SK-N-SH (cell line): ENCODE results near the gene HOXD10. TPM values are rescaled to one million over a fixed set of nuclear protein-coding genes. Genes with fewer than 3 reads are reported as not detected.
A peak's percentile ranks its signal among the peaks of the same experiment; 100 is the strongest.

Experiments
- CTCF ChIA-PET: fragments of 300-600, 350-600 bp; formaldehyde crosslinking; extraction: SDS; loops from one replicate; lab custom pipeline; 2021; lab: Yijun Ruan, JAX
- POLR2A ChIA-PET: fragments of 350-600 bp; sonication (Branson Sonifier 250); formaldehyde crosslinking; extraction: SDS; loops from one replicate; lab custom pipeline; 2020; ENCODE audit warnings: antibody characterized with exemption, inconsistent platforms; lab: Yijun Ruan, JAX
- DNase-seq: peaks from one replicate; pipeline ENCODE4 v3.0.0; 2012
- H2AFZ ChIP-seq: fragments of 200-600 bp; sonication (generic); 2 replicates; pipeline ENCODE4 v1.8.1; 2016; ENCODE audit warnings: antibody characterized with exemption, mild to moderate bottlenecking, low read depth
- H3F3A ChIP-seq: fragments of 200-600 bp; sonication (generic); replicated peaks from 2 replicates; pipeline ENCODE3; 2016; ENCODE audit warnings: antibody characterized with exemption, mild to moderate bottlenecking; ENCODE audit not compliant: insufficient read depth
- H3K27ac ChIP-seq, 2 experiments: fragments of 200-500 bp in 1 of 2; fragments of 200-600 bp in 1 of 2; sonication (Bioruptor generic) in 1 of 2; sonication (generic), shearing (Covaris generic) in 1 of 2; 2 replicates each; pipeline versions ENCODE4 v1.5.1 to v1.6.1; 2014 to 2016; ENCODE audit warnings: low read depth in 2 of 2, inconsistent platforms in 1 of 2, low read length in 1 of 2, mild to moderate bottlenecking in 1 of 2, mixed read lengths in 1 of 2
- H3K27me3 ChIP-seq: fragments of 200-600 bp; sonication (generic), shearing (Covaris generic); 2 replicates; pipeline ENCODE4 v1.6.1; 2016; ENCODE audit warnings: mixed run types; ENCODE audit not compliant: insufficient read depth
- H3K36me3 ChIP-seq, 2 experiments: fragments of 200-500 bp in 1 of 2; fragments of 200-600 bp in 1 of 2; sonication (Bioruptor generic) in 1 of 2; sonication (generic) in 1 of 2; replicated peaks in 1 of 2; 2 replicates each; pipeline versions ENCODE3 to v1.5.1; 2014 to 2016; ENCODE audit warnings: low read length in 1 of 2, mild to moderate bottlenecking in 1 of 2; ENCODE audit not compliant: insufficient read depth in 2 of 2, control insufficient read depth in 1 of 2
- H3K4me1 ChIP-seq, 2 experiments: fragments of 200-500 bp in 1 of 2; fragments of 200-600 bp in 1 of 2; sonication (Bioruptor generic) in 1 of 2; sonication (generic), shearing (Covaris generic) in 1 of 2; 2 replicates each; pipeline versions ENCODE4 v1.5.1 to v1.6.1; 2014 to 2016; ENCODE audit warnings: low read depth in 1 of 2, low read length in 1 of 2, mixed run types in 1 of 2; ENCODE audit not compliant: insufficient read depth in 2 of 2, control insufficient read depth in 1 of 2
- H3K4me2 ChIP-seq: fragments of 200-600 bp; sonication (generic), shearing (Covaris generic); 2 replicates; pipeline ENCODE4 v1.6.1; 2017; ENCODE audit warnings: mixed run types
- H3K4me3 ChIP-seq, 2 experiments: fragments of 200-500 bp in 1 of 2; fragments of 200-600 bp in 1 of 2; sonication (Bioruptor generic) in 1 of 2; sonication (generic), shearing (Covaris generic) in 1 of 2; 2 replicates each; pipeline versions ENCODE4 v1.5.1 to v1.8.1; 2014 to 2016; ENCODE audit warnings: low read depth in 2 of 2, inconsistent platforms in 1 of 2, low read length in 1 of 2, mild to moderate bottlenecking in 1 of 2, mixed read lengths in 1 of 2, moderate library complexity in 1 of 2
- H3K79me2 ChIP-seq: fragments of 200-600 bp; sonication (generic); 2 replicates; pipeline ENCODE4 v1.8.1; 2017; ENCODE audit warnings: mild to moderate bottlenecking; ENCODE audit not compliant: insufficient read depth
- H3K9ac ChIP-seq: fragments of 200-600 bp; sonication (generic); 2 replicates; pipeline ENCODE4 v1.6.1; 2017; ENCODE audit warnings: mixed run types
- H3K9me2 ChIP-seq: fragments of 200-600 bp; sonication (generic); 2 replicates; pipeline ENCODE4 v1.6.1; 2017; ENCODE audit warnings: mixed run types
- H3K9me3 ChIP-seq: fragments of 200-600 bp; sonication (generic); 2 replicates; pipeline ENCODE4 v1.6.1; 2017; ENCODE audit warnings: mixed run types, mild to moderate bottlenecking, moderate library complexity
- H4K20me1 ChIP-seq: fragments of 200-600 bp; sonication (generic); 2 replicates; pipeline ENCODE4 v1.6.1; 2017; ENCODE audit warnings: mild to moderate bottlenecking, mixed run types; ENCODE audit not compliant: insufficient read depth
- ELF1 ChIP-seq: IDR thresholded peaks from 2 replicates; pipeline ENCODE4 v1.4.0; 2012
- EZH2phosphoT487 ChIP-seq: fragments of 200-600 bp; sonication (generic); IDR thresholded peaks from 2 replicates; pipeline ENCODE4 v1.6.1; 2017; ENCODE audit warnings: low read depth, mixed run types, mild to moderate bottlenecking, antibody characterized with exemption, moderate library complexity, borderline replicate concordance
- FOXM1 ChIP-seq: IDR thresholded peaks from 2 replicates; pipeline ENCODE4 v1.4.0; 2012; ENCODE audit warnings: low read depth, mild to moderate bottlenecking
- GABPA ChIP-seq: IDR thresholded peaks from 2 replicates; pipeline ENCODE4 v1.4.0; 2012; ENCODE audit warnings: low read depth, mild to moderate bottlenecking
- GATA2 ChIP-seq: sonication (generic); formaldehyde crosslinking; IDR thresholded peaks from 2 replicates; pipeline ENCODE4 v1.5.0; 2020; ENCODE audit warnings: mild to moderate bottlenecking, missing genetic modification reagents
- JUND ChIP-seq: IDR thresholded peaks from 2 replicates; pipeline ENCODE4 v1.4.0; 2012
- MEF2A ChIP-seq: IDR thresholded peaks from 2 replicates; pipeline ENCODE4 v1.4.0; 2012; ENCODE audit warnings: low read depth, borderline replicate concordance
- MXI1 ChIP-seq: IDR thresholded peaks from 2 replicates; pipeline ENCODE4 v1.6.1; 2012; ENCODE audit warnings: mild to moderate bottlenecking, low read depth, low read length, improper control_type of control experiment
- NFIC ChIP-seq: IDR thresholded peaks from 2 replicates; pipeline ENCODE4 v1.4.0; 2012; ENCODE audit warnings: borderline replicate concordance
- NRF1 ChIP-seq: IDR thresholded peaks from 2 replicates; pipeline ENCODE4 v1.6.1; 2012; ENCODE audit warnings: low read depth, mild to moderate bottlenecking, low read length
- RAD21 ChIP-seq: IDR thresholded peaks from 2 replicates; pipeline ENCODE4 v1.6.1; 2012; ENCODE audit warnings: mild to moderate bottlenecking, low read length
- RCOR1 ChIP-seq: fragments of 150-350 bp; IDR thresholded peaks from 2 replicates; pipeline ENCODE4 v1.6.1; 2017; ENCODE audit warnings: antibody characterized with exemption, low read length
- RFX5 ChIP-seq: IDR thresholded peaks from 2 replicates; pipeline ENCODE4 v1.6.1; 2012; ENCODE audit warnings: mild to moderate bottlenecking, improper control_type of control experiment, low read length
- SMC3 ChIP-seq: IDR thresholded peaks from 2 replicates; pipeline ENCODE4 v1.6.1; 2012; ENCODE audit warnings: low read depth, low read length, improper control_type of control experiment
- TAF1 ChIP-seq: IDR thresholded peaks from 2 replicates; pipeline ENCODE4 v1.6.1; 2012; ENCODE audit warnings: low read depth, mild to moderate bottlenecking, low read length, moderate library complexity, borderline replicate concordance
- TCF12 ChIP-seq: IDR thresholded peaks from 2 replicates; pipeline ENCODE4 v1.4.0; 2012
- TEAD4 ChIP-seq: IDR thresholded peaks from 2 replicates; pipeline ENCODE4 v1.4.0; 2012; ENCODE audit warnings: mild to moderate bottlenecking, borderline replicate concordance; ENCODE audit not compliant: insufficient read depth
- YY1 ChIP-seq: IDR thresholded peaks from 2 replicates; pipeline ENCODE4 v1.4.0; 2012; ENCODE audit warnings: low read depth, mild to moderate bottlenecking
- whole genome bisulfite sequencing: methylation state at CpG from one replicate; pipeline ENCODE4 v1.1.6; 2017; ENCODE audit warnings: low lambda C conversion rate; 5-methylcytosine and 5-hydroxymethylcytosine counted together
- polyA plus RNA-seq, 3 experiments: library from polyadenylated mRNA; depleted of rRNA; stranded (reverse); fragments of >200 nt; gene quantifications; 2 replicates each; pipeline ENCODE4 v1.2.3, GENCODE V29; 2012
- TF ChIP-seq, protein P1 (sequence below): IDR thresholded peaks from 2 replicates; pipeline ENCODE4 v1.4.0; 2012; ENCODE audit warnings: low read depth, borderline replicate concordance
- TF ChIP-seq, protein P2 (sequence below): IDR thresholded peaks from 2 replicates; pipeline ENCODE4 v1.4.0; 2012; ENCODE audit warnings: low read depth

The HOXD10 gene
- polyA plus RNA-seq, 1 of the 3 experiments (the other 2 are of a cell fraction) = 0.10 TPM

DNA sequence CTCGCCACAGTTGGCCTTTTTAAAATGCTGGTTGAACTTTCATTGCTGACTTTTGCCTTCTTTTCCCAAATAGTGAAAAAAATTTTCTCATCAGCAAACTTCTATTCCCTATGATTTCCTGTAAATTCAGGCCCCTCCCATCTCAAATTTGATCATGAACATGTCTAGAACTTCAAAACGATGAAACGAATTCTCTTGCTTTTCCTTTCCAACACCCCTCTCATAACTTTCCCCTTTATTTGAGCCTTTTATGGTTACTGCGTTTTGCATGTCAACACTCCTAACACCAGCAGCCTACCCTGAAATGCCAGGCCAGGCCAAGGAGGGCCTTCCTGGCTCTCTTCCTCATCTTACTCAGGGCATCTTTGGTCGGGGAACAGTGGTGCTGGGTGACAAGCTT, 25.7 kb upstream of the HOXD10 start:
- peaks cover 0 to 14% of the 10 kb centered on the region in 2 experiments; a peak in 1 of 4 replicates for H3K4me1 ChIP-seq
- no peaks in the 10 kb centered on the region for H3K9me3 ChIP-seq
- H3K27me3 ChIP-seq = peaks cover 95% of the 10 kb centered on the region
- no peak overlapping the region for H3K4me3 ChIP-seq
- H3F3A ChIP-seq = no peaks in the 10 kb centered on the region
- H2AFZ ChIP-seq = no peak overlapping the region
- H3K4me2 ChIP-seq = no peak overlapping the region
- 0 out of 2 replicates have a peak, but pooled peaks cover 3% of the 10 kb centered on the region for H4K20me1 ChIP-seq
- no peaks in the 10 kb centered on the region for H3K36me3 ChIP-seq
- TF ChIP-seq GATA2 (CRISPR knock-in tag) = no peak
- TF ChIP-seq, protein P1, sequence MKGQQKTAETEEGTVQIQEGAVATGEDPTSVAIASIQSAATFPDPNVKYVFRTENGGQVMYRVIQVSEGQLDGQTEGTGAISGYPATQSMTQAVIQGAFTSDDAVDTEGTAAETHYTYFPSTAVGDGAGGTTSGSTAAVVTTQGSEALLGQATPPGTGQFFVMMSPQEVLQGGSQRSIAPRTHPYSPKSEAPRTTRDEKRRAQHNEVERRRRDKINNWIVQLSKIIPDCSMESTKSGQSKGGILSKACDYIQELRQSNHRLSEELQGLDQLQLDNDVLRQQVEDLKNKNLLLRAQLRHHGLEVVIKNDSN = no peak
- DNase-seq = no peak
- ChIA-PET POLR2A (no interaction called here), CTCF (interaction anchor here (1.0 to 13.5 kb wide), 5 partner anchors 8 to 887 kb away, joined by 4 to 264 read pairs (median 9); partner anchors contain the start of genes EVX2, HOXD10 and HOXD11)
- 57% methylated on average over 5 of the region's 5 CpGs for WGBS
- H3K79me2 ChIP-seq = no peaks in the 10 kb centered on the region
- no peak overlapping the region for H3K9ac ChIP-seq
- no peaks in the 10 kb centered on the region for H3K9me2 ChIP-seq
- H3K27ac ChIP-seq = no peak overlapping the region

DNA sequence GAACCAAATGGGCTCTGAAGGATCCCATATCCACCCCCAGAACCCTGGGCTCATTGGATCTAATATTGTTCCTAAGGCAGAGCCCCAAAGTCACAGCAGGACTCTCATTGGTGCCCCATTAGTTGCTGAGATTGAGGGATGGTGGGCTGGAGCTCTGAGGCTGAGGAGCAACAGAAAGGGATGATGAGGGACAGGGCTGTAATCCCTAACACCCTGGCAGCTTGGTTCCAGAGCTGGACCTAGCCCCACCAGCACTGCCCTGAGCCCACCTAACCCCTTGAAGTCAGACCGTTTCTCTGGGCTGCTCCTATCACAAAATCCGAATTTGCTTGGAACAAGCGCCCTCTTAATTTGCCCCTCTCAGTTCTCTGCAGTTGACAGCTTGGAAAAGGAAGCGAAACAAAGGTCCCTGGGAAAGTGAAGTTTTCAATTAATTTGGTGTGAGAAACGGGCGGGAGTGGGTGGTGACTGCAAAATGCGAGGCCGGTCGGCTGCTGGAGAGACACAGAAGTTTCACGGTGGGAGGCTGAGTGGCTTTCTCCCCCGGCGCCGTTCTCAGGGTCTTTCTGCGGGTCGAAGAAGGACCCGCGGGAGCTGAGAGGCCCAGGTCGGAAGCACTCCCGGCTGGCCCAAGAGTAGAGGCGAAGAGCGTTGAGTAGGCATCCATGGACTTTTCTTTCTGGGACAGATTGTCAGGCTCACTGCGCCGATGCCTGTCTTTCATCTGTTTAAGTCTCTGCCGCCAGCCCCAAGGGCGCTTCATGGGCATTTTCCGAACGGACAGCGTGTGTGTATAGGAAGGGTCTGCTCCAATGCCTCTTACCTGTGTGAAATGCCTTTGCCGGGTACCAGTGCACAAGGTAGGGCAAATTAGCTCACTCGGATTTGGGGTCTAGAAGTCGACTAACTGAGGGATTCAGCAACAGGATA, 25.0 kb upstream of the HOXD10 start:
- Histone ChIP-seq H3K4me2 (no peak overlapping the region), H3K27ac (no peak overlapping the region), H3K9me2 (no peaks in the 10 kb centered on the region), H2AFZ (no peak overlapping the region), H4K20me1 (0 out of 2 replicates have a peak, but pooled peaks cover 3% of the 10 kb centered on the region), H3K36me3 (no peaks in the 10 kb centered on the region), H3K4me1 (peaks cover 0 to 11% of the 10 kb centered on the region in 2 experiments; a peak in 1 of 4 replicates), H3K4me3 (no peak overlapping the region), H3K9me3 (no peaks in the 10 kb centered on the region), H3K27me3 (peaks cover 95% of the 10 kb centered on the region), H3F3A (no peaks in the 10 kb centered on the region), H3K9ac (no peak overlapping the region), H3K79me2 (no peaks in the 10 kb centered on the region)
- DNase-seq = no peak
- WGBS = 43% methylated on average over 29 of the region's 31 CpGs
- ChIA-PET POLR2A (no interaction called here), CTCF (interaction anchor here (0.7 to 13.5 kb wide), 10 partner anchors 9 to 1392 kb away, joined by 3 to 264 read pairs (median 4); partner anchors contain the start of genes EVX2, HOXD10, HOXD11 and HOXD9)
- TF ChIP-seq NFIC = no peak
- peak; percentile 79; the same call in 1 of the 2 replicates for TF ChIP-seq EZH2phosphoT487

- peak within 1 kb of the TSS; percentile 65; the same call in 1 of the 2 replicates for H3K4me2 ChIP-seq
- H3K27me3 ChIP-seq = peaks cover 94% of the 10 kb centered on the region
- H3K79me2 ChIP-seq = no peaks in the 10 kb centered on the region
- ChIA-PET POLR2A (interaction anchor here (0.7 kb wide), 1 partner anchor 111 kb away, joined by 3 read pairs; no protein-coding TSS in a partner anchor), CTCF (interaction anchor here (0.7 to 13.5 kb wide), 10 partner anchors 9 to 1393 kb away, joined by 3 to 264 read pairs (median 4); partner anchors contain the start of genes EVX2, HOXD10, HOXD11 and HOXD9)
- no peaks in the 10 kb centered on the region for H3K9me3 ChIP-seq
- WGBS = 6% methylated on average over 33 of the region's 95 CpGs
- H3K36me3 ChIP-seq = no peaks in the 10 kb centered on the region
- H4K20me1 ChIP-seq = no peaks in the 10 kb centered on the region
- H3K27ac ChIP-seq = no peak within 1 kb of the TSS
- peak within 1 kb of the TSS in 1 of 2 experiments; percentile 38; a peak in 3 of 4 replicates for H3K4me3 ChIP-seq
- no peaks in the 10 kb centered on the region for H3F3A ChIP-seq
- H3K9me2 ChIP-seq = no peaks in the 10 kb centered on the region
- peak; percentile 72 for DNase-seq
- H3K9ac ChIP-seq = no peak within 1 kb of the TSS
- H2AFZ ChIP-seq = no peak within 1 kb of the TSS
- peaks cover 0 to 19% of the 10 kb centered on the region in 2 experiments; a peak in 1 of 4 replicates for H3K4me1 ChIP-seq
- TF ChIP-seq RAD21 = no peak
- no peak for TF ChIP-seq NRF1
- no peak for TF ChIP-seq JUND
- no peak for TF ChIP-seq RFX5
- TF ChIP-seq MXI1 = no peak
- no peak for TF ChIP-seq ELF1
- TF ChIP-seq GATA2 (CRISPR knock-in tag) = no peak
- TF ChIP-seq TCF12 = no peak
- TF ChIP-seq FOXM1 = no peak
- no peak for TF ChIP-seq TEAD4
- TF ChIP-seq MEF2A = no peak
- no peak for TF ChIP-seq RCOR1
- no peak for TF ChIP-seq TAF1
- no peak for TF ChIP-seq SMC3
- no peak for TF ChIP-seq YY1
- no peak for TF ChIP-seq GABPA
- TF ChIP-seq, protein P2, sequence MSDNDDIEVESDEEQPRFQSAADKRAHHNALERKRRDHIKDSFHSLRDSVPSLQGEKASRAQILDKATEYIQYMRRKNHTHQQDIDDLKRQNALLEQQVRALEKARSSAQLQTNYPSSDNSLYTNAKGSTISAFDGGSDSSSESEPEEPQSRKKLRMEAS = no peak
These were observed 24.1 kb upstream of the HOXD10 start, which contains the start of gene HOXD13 for GRCh38 chr2:176092270-176093144. Gene HOXD13, plus strand, starts transcription at chr2:176092721. Its CDS starts 170 bp downstream, at chr2:176092891.
